HepG2 (cell line): ENCODE measurements around the gene HYOU1. TPM values are rescaled to one million over a fixed set of nuclear protein-coding genes. Genes with fewer than 3 reads are reported as not detected.

Source experiments
- ATF3 ChIP-seq: sonication (generic); formaldehyde crosslinking; IDR thresholded peaks from 2 replicates; pipeline ENCODE4 v1.4.0; 2020; ENCODE audit warnings: missing genetic modification reagents
- GZF1 ChIP-seq: sonication (generic); formaldehyde crosslinking; IDR thresholded peaks from 2 replicates; pipeline ENCODE4 v1.5.1; 2020; ENCODE audit warnings: mild to moderate bottlenecking, missing genetic modification reagents
- KDM3A ChIP-seq: IDR thresholded peaks from 2 replicates; pipeline ENCODE4 v1.6.1; 2018; ENCODE audit warnings: low read depth, missing compliant biosample characterization
- KDM6A ChIP-seq: IDR thresholded peaks from 2 replicates; pipeline ENCODE4 v1.6.1; 2016; ENCODE audit warnings: low read depth
- RBM22 ChIP-seq: fragments of 200-400 bp; formaldehyde crosslinking; optimal IDR thresholded peaks from 2 replicates; pipeline ENCODE3; 2017; ENCODE audit warnings: mild to moderate bottlenecking, low read length, moderate library complexity
- RXRB ChIP-seq: IDR thresholded peaks from 2 replicates; pipeline ENCODE4 v1.6.1; 2016; ENCODE audit warnings: borderline replicate concordance, missing genetic modification reagents, missing compliant biosample characterization
- SALL2 ChIP-seq: sonication (generic); formaldehyde crosslinking; IDR thresholded peaks from 2 replicates; pipeline ENCODE4 v1.8.1; 2023; ENCODE audit warnings: mild to moderate bottlenecking, missing genetic modification reagents, inconsistent platforms
- TEAD3 ChIP-seq: optimal IDR thresholded peaks from 2 replicates; pipeline ENCODE3; 2016; ENCODE audit warnings: borderline replicate concordance
- ZBTB2 ChIP-seq: sonication (generic); formaldehyde crosslinking; IDR thresholded peaks from 2 replicates; pipeline ENCODE4 v1.8.0; 2022; ENCODE audit warnings: low read depth, missing genetic modification reagents
- ZBTB39 ChIP-seq: sonication (generic); formaldehyde crosslinking; IDR thresholded peaks from 2 replicates; pipeline ENCODE4 v1.5.0; 2020; ENCODE audit warnings: missing genetic modification reagents
- ZHX1 ChIP-seq: sonication (generic); formaldehyde crosslinking; IDR thresholded peaks from 2 replicates; pipeline ENCODE4 v1.8.1; 2022; ENCODE audit warnings: low read depth, mild to moderate bottlenecking, missing genetic modification reagents
- ZNF609 ChIP-seq: sonication (generic); formaldehyde crosslinking; IDR thresholded peaks from 2 replicates; pipeline ENCODE4 v1.4.0; 2020; ENCODE audit warnings: mild to moderate bottlenecking, missing genetic modification reagents, borderline replicate concordance
- polyA plus RNA-seq, 8 experiments: library from polyadenylated mRNA; depleted of rRNA in 3 of 8; stranded (reverse) in 7 of 8; unstranded in 1 of 8; fragments of >200 nt; fragmentation: Illumina TruSeq in 4 of 8; extraction: Trizol in 4 of 8; gene quantifications; 2 replicates each; pipeline versions ENCODE4 v1.2.1 to v1.2.3, GENCODE V29; 2011 to 2016; ENCODE audit warnings: low read depth in 4 of 8, missing spikeins in 1 of 8, mixed read lengths in 1 of 8; ENCODE audit not compliant: insufficient read depth in 1 of 8
- total RNA-seq, 5 experiments: library from RNA; depleted of rRNA; stranded (reverse); fragments of >200 nt; fragmentation: Illumina TruSeq; extraction: Trizol; gene quantifications; 2 replicates each; pipeline ENCODE4 v1.2.3, GENCODE V29; 2016; ENCODE audit warnings: low read depth in 1 of 5
- TF ChIP-seq, protein P1 (sequence below): sonication (generic); formaldehyde crosslinking; IDR thresholded peaks from 2 replicates; pipeline ENCODE4 v1.4.0; 2020; ENCODE audit warnings: missing genetic modification reagents, low read depth, mild to moderate bottlenecking, borderline replicate concordance
- TF ChIP-seq, protein P2 (sequence below): sonication (generic); formaldehyde crosslinking; IDR thresholded peaks from 2 replicates; pipeline ENCODE4 v1.4.0; 2020; ENCODE audit warnings: missing genetic modification reagents, mild to moderate bottlenecking, borderline replicate concordance

HYOU1 gene
- total and polyA plus RNA-seq, 2 of the 13 experiments (the other 11 are each of a cell fraction or from before 2014, with no cell fraction given), result 127 to 155 TPM

GRCh38 chr11:119025978-119026766 lies 30.8 kb downstream of the HYOU1 start (continued):
- TF ChIP-seq SALL2 (CRISPR knock-in tag) (no peak), ZHX1 (CRISPR knock-in tag) (0 out of 2 replicates have a peak, but pooled peaks have one; percentile 24), ZBTB39 (CRISPR knock-in tag) (no peak), KDM3A (CRISPR knock-in tag) (no peak), TEAD3 (CRISPR knock-in tag) (no peak), ZNF609 (CRISPR knock-in tag) (no peak), KDM6A (0 out of 2 replicates have a peak, but pooled peaks have one; percentile 23), RBM22 (no peak), ZBTB2 (no peak), GZF1 (CRISPR knock-in tag) (no peak), ATF3 (CRISPR knock-in tag) (no peak), RXRB (no peak)
- TF ChIP-seq, protein P1, sequence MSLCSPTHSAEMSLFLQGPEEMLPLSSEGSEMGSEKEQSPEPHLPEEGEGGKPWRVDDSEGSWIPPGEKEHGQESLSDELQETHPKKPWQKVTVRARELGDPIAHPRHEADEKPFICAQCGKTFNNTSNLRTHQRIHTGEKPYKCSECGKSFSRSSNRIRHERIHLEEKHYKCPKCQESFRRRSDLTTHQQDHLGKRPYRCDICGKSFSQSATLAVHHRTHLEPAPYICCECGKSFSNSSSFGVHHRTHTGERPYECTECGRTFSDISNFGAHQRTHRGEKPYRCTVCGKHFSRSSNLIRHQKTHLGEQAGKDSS (CRISPR knock-in tag), result 0 out of 2 replicates have a peak, but pooled peaks have one; percentile 16
- TF ChIP-seq, protein P2, sequence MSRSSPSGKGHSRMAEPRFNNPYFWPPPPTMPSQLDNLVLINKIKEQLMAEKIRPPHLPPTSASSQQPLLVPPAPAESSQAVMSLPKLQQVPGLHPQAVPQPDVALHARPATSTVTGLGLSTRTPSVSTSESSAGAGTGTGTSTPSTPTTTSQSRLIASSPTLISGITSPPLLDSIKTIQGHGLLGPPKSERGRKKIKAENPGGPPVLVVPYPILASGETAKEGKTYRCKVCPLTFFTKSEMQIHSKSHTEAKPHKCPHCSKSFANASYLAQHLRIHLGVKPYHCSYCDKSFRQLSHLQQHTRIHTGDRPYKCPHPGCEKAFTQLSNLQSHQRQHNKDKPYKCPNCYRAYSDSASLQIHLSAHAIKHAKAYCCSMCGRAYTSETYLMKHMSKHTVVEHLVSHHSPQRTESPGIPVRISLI (CRISPR knock-in tag), result no peak
